Esophagus squamous epithelium (tissue), 4 donors: Measurements from ENCODE around the gene MYO1D.

Source experiments
- CTCF ChIP-seq, 6 experiments: fragments of 450-650 bp in 4 of 6; fragments of 200-600 bp in 2 of 6; sonication (generic) in 2 of 6; IDR thresholded peaks; one replicate each; pipeline ENCODE4 v1.5.1; 2016 to 2019; ENCODE audit warnings: antibody characterized with exemption in 6 of 6, mild to moderate bottlenecking in 4 of 6, moderate library complexity in 4 of 6
- POLR2A ChIP-seq, 4 donors: fragments of 450-650 bp; IDR thresholded peaks; one replicate each; pipeline ENCODE4 v1.6.1; 2017; ENCODE audit warnings: antibody characterized with exemption in 4 of 4, mild to moderate bottlenecking in 4 of 4, moderate library complexity in 3 of 4

DNA sequence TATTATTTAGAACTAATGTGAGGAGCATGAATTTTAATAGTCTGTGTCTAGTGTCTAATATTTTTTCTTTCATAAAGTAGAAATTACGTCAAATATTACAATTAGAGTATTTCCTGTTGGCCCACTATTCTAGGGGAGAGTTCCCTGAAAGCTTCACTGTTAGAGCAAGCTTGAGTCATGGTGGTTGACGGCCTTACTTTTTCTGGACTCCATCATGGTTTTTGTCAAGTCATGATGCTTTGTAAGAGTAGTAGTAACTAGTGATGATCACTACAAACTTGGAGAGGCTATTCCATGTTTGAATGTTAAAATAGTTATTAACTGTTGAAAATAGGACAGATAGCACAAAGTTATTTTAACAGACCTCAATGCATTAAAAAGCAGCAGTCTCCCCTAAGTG lies 431.0 kb downstream of the MYO1D start:
- TF ChIP-seq CTCF (IDR thresholded peaks at IDR 0.05) (no peak), POLR2A (IDR thresholded peaks at IDR 0.05) (no peak)
